Fibroblast of lung (primary cell): ENCODE data around the gene STARD8.

Experiments used
- CTCF ChIP-seq, 2 donors: IDR thresholded peaks in 1 of 2; conservative IDR thresholded peaks in 1 of 2; 1 replicate in 1 of 2; 2 replicates in 1 of 2; pipeline ENCODE4 v1.5.1; 2011 to 2012; ENCODE audit warnings: low read length in 2 of 2, control low read depth in 1 of 2, inconsistent platforms in 1 of 2, low read depth in 1 of 2, mild to moderate bottlenecking in 1 of 2
- EZH2 ChIP-seq: IDR thresholded peaks from 2 replicates; pipeline ENCODE4 v1.5.1; 2012; ENCODE audit warnings: low read length, control low read depth, mild to moderate bottlenecking; ENCODE audit errors: missing control alignments

DNA sequence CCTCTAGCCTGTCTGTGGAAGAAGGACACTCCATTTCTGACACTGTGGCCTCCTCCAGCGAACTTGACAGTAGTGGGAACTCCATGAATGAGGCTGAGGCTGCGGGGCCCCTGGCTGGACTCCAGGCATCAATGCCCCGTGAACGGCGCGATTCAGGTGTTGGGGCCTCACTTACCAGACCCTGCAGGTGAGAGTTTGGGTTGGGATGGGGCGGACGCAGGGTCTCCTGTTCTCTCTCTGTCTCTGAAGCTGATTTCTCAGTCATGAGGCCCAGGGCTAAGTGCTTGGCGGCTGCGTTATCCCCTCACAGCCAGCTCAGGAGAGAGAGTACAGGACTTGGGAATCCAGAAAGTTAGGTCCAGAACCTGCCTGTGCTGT lies 71.0 kb downstream of the STARD8 start:
- TF ChIP-seq CTCF (conservative IDR thresholded peaks at IDR 0.05 in 1 of 2, IDR thresholded peaks at IDR 0.05 in 1 of 2; ENCODE audit: low read depth in 1 of 2, low read length in 2 of 2) (no peak), EZH2 (no peak)
